Activated CD4-positive, alpha-beta T cell treated with anti-CD3 and anti-CD28 coated beads for 36 hours (primary cell): ENCODE measurements around the gene RGS10. TPM values are rescaled to one million over a fixed set of nuclear protein-coding genes. Genes with fewer than 3 reads are reported as not detected.

ENCODE experiments used
- ATAC-seq: fragments of 200-7000 bp; cut with Tn5 transposase; one replicate; pipeline ENCODE4 v1.10.0; 2021; ENCODE audit warnings: mild to moderate bottlenecking, moderate library complexity
- CTCF ChIA-PET: fragments of 350-600 bp; sonication (Branson Sonifier 250); formaldehyde crosslinking; loops from one replicate; lab custom pipeline; 2021; ENCODE audit warnings: antibody characterized with exemption; lab: Charles Lee
- POLR2A ChIA-PET: fragments of 350-600 bp; sonication (Branson Sonifier 250); formaldehyde crosslinking; loops from one replicate; lab custom pipeline; 2021; ENCODE audit warnings: antibody characterized with exemption, inconsistent platforms; lab: Charles Lee
- DNase-seq: peaks from one replicate; pipeline ENCODE4 v3.0.0-alpha.2; 2020
- H3K27ac Mint-ChIP-seq: one replicate; pipeline ENCODE4 v1.8.0; 2021; ENCODE audit warnings: mixed read lengths
- H3K27me3 Mint-ChIP-seq: one replicate; pipeline ENCODE4 v1.8.0; 2021; ENCODE audit warnings: mixed read lengths
- H3K36me3 Mint-ChIP-seq: one replicate; pipeline ENCODE4 v1.8.0; 2021; ENCODE audit warnings: low read depth, mixed read lengths
- H3K4me1 Mint-ChIP-seq: one replicate; pipeline ENCODE4 v1.8.0; 2021; ENCODE audit warnings: mixed read lengths
- H3K4me3 Mint-ChIP-seq: one replicate; pipeline ENCODE4 v1.8.0; 2021; ENCODE audit warnings: mild to moderate bottlenecking, moderate library complexity, mixed read lengths
- H3K9me3 Mint-ChIP-seq: one replicate; pipeline ENCODE4 v1.8.0; 2021; ENCODE audit warnings: low read depth, mixed read lengths
- intact Hi-C, 2 experiments: fragments of 100-400 bp; cut with DNase I in 1 of 2; cut with micrococcal nuclease in 1 of 2; formaldehyde crosslinking; loops; one replicate each; pipeline versions ENCODE4 v1.14.2 to v1.15.1; 2022 to 2024; cut with DNase I, micrococcal nuclease
- total RNA-seq, 2 experiments: library from RNA; stranded (reverse); gene quantifications; one replicate each; pipeline ENCODE4 v1.2.3, GENCODE V29; 2021

The RGS10 gene
- total RNA-seq, 2 experiments from 2014 or later, result 186 to 191 TPM

GRCh38 chr10:119549247-119549999 lies 6.9 kb upstream of the RGS10 start:
- intact Hi-C loops, result no loop called here
- POLR2A ChIA-PET, result no interaction called here
- Mint-ChIP-seq H3K27me3 (peaks cover 2% of the 10 kb centered on the region), H3K9me3 (no peaks in the 10 kb centered on the region), H3K4me3 (no peak overlapping the region), H3K4me1 (no peaks in the 10 kb centered on the region), H3K27ac (no peak overlapping the region), H3K36me3 (no peaks in the 10 kb centered on the region)
- no peak for DNase-seq
- CTCF ChIA-PET, result interaction anchor here (0.6 to 1.9 kb wide), 2 partner anchors 16 to 34 kb away, joined by 3 to 4 read pairs; no protein-coding TSS in a partner anchor
- no peak for ATAC-seq

- Mint-ChIP-seq H3K4me3 (no peak overlapping the region), H3K27ac (no peak overlapping the region), H3K9me3 (no peaks in the 10 kb centered on the region), H3K36me3 (peaks cover 8% of the 10 kb centered on the region), H3K27me3 (peaks cover 2% of the 10 kb centered on the region), H3K4me1 (peaks cover 6% of the 10 kb centered on the region)
- POLR2A ChIA-PET, result no interaction called here
- ATAC-seq, result no peak
- CTCF ChIA-PET, result interaction anchor here (1.0 kb wide), 1 partner anchor 68 kb away, joined by 3 read pairs; no protein-coding TSS in a partner anchor
- DNase-seq, result no peak
- intact Hi-C loops, result no loop called here
Measured at GRCh38 chr10:119546009-119546408, 3.5 kb upstream of the RGS10 start.

DNA sequence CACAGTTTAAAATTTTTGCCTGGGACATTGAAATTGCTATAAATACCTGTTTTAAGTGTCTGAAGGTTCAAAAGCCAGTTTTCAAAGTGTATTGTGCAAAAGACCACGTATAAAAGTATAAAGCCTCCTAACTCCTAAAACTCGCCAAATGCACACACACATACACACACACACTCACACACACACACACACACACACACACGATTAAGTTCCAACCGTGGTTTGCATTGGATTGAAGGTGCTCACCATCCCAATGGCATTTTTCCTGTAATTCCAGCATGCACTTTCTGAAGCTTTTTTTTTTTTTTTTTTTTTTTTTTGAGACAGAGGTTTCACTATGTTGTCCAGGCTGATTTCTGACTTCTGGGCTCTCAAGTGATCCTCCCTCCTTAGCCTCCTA lies 2.8 kb upstream of the RGS10 start:
- H3K27me3 Mint-ChIP-seq, result peaks cover 2% of the 10 kb centered on the region
- no peaks in the 10 kb centered on the region for H3K9me3 Mint-ChIP-seq
- H3K4me1 Mint-ChIP-seq, result peaks cover 12% of the 10 kb centered on the region
- ChIA-PET POLR2A (no interaction called here), CTCF (no interaction called here)
- no peak overlapping the region for H3K4me3 Mint-ChIP-seq
- ATAC-seq (no peak), DNase-seq (no peak)
- intact Hi-C loops, result no loop called here
- peaks cover 13% of the 10 kb centered on the region for H3K36me3 Mint-ChIP-seq
- H3K27ac Mint-ChIP-seq, result no peak overlapping the region

GRCh38 chr10:119543814-119544642 lies 1.5 kb upstream of the RGS10 start:
- Mint-ChIP-seq H3K9me3 (no peaks in the 10 kb centered on the region), H3K27ac (peak overlapping the region; percentile 89), H3K27me3 (peaks cover 2% of the 10 kb centered on the region), H3K36me3 (peaks cover 18% of the 10 kb centered on the region), H3K4me3 (peak overlapping the region; percentile 77), H3K4me1 (peaks cover 23% of the 10 kb centered on the region)
- DNase-seq (no peak), ATAC-seq (no peak)
- ChIA-PET CTCF (interaction anchor here (0.6 to 3.9 kb wide), 13 partner anchors 13 to 181 kb away, joined by 3 to 14 read pairs (median 3); partner anchors contain the start of genes INPP5F and TIAL1), POLR2A (interaction anchor here (0.6 to 1.6 kb wide), 7 partner anchors 14 to 714 kb away, joined by 3 to 6 read pairs (median 4); no protein-coding TSS in a partner anchor)
- intact Hi-C loops, result loop anchor here (2.0 to 5.0 kb wide), 10 partner anchors 31 to 463 kb away; partner anchors contain the start of genes INPP5F (in 2 of the 2), BAG3 (in 1 of the 2), EIF3A (in 1 of the 2) and MCMBP (in 1 of the 2)

GRCh38 chr10:119542988-119543813 lies 682 bp upstream of the RGS10 start:
- Mint-ChIP-seq H3K9me3 (no peaks in the 10 kb centered on the region), H3K27me3 (no peaks in the 10 kb centered on the region), H3K4me1 (peaks cover 31% of the 10 kb centered on the region), H3K36me3 (peaks cover 21% of the 10 kb centered on the region), H3K4me3 (peak overlapping the region; percentile 77), H3K27ac (peak overlapping the region; percentile 89)
- ATAC-seq (peak; percentile 34), DNase-seq (peak; percentile 80)
- POLR2A ChIA-PET, result interaction anchor here (0.6 to 1.6 kb wide), 6 partner anchors 13 to 112 kb away, joined by 3 to 6 read pairs (median 4); no protein-coding TSS in a partner anchor
- CTCF ChIA-PET, result interaction anchor here (0.6 to 3.9 kb wide), 16 partner anchors 14 to 182 kb away, joined by 3 to 14 read pairs (median 3); partner anchors contain the start of genes INPP5F and TIAL1
- intact Hi-C loops, result loop anchor here (1.0 to 5.0 kb wide), 17 partner anchors 27 to 462 kb away; partner anchors contain the start of genes BAG3 (in 2 of the 2), GRK5 (in 2 of the 2), INPP5F (in 2 of the 2) and EIF3A (in 1 of the 2)

DNA sequence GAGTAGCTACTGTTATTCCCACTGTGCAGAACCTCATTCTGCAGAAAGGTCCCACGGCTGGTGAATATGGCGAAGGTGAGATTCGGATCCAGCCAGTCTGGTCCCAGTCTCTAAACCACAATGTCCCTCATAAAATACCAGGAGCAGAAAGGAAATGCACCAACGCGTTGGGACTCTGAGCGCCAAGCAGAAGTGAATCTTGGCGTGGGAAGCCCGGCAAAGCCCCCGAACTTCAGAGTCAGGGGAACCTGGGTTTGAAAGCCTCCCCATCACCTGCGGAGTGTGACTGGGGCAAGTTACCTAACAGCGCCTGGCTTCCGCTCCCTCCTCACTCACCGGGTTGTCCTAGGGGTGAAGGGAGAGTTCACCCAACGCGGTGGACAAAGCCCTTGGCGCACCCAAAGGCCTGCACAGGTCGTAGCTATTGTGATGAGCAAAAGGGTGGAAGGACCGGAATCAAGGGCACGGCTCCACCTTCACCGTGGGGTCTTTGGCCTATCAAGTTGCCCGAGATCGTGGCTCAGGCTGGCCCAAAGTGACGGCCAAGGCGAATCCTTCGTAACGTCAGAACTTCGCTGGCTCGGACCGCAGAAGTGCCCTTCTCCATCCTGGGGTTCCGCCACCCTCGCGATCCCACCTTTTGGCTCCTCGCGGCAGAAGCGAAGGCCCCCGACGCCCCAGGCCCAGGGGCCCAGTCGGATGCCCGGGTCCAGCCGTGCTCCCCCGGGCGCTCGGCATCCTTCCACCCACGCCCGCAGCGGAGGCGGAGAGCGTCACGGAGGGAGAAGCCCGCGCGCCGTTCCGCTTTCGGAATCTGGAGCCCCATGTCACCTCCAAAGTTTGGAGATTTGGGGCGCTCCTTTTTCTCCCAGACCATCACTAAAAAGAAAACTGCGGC lies 811 bp downstream of the RGS10 start:
- Mint-ChIP-seq H3K9me3 (no peaks in the 10 kb centered on the region), H3K36me3 (peaks cover 32% of the 10 kb centered on the region), H3K4me3 (peak overlapping the region; percentile 89), H3K27ac (peak overlapping the region; percentile 80), H3K27me3 (no peaks in the 10 kb centered on the region), H3K4me1 (peaks cover 46% of the 10 kb centered on the region)
- ATAC-seq, result peak; percentile 7
- CTCF ChIA-PET, result interaction anchor here (0.8 to 3.9 kb wide), 8 partner anchors 16 to 334 kb away, joined by 3 to 14 read pairs (median 3); partner anchors contain the start of gene GRK5
- POLR2A ChIA-PET, result interaction anchor here (0.7 to 1.6 kb wide), 7 partner anchors 9 to 113 kb away, joined by 3 to 6 read pairs (median 4); no protein-coding TSS in a partner anchor
- intact Hi-C loops, result loop anchor here (1.0 to 5.0 kb wide), 17 partner anchors 25 to 461 kb away; partner anchors contain the start of genes BAG3 (in 2 of the 2), GRK5 (in 2 of the 2), INPP5F (in 2 of the 2) and EIF3A (in 1 of the 2)
- peak; percentile 82 for DNase-seq

GRCh38 chr10:119541046-119541445 lies 1.5 kb downstream of the RGS10 start:
- Mint-ChIP-seq H3K4me3 (peak overlapping the region; percentile 89), H3K36me3 (peaks cover 32% of the 10 kb centered on the region), H3K4me1 (peaks cover 53% of the 10 kb centered on the region), H3K27ac (peak overlapping the region; percentile 80), H3K27me3 (no peaks in the 10 kb centered on the region), H3K9me3 (no peaks in the 10 kb centered on the region)
- ATAC-seq (peak; percentile 19), DNase-seq (peak; percentile 58)
- intact Hi-C loops, result loop anchor here (1.0 to 5.0 kb wide), 4 partner anchors 39 to 234 kb away; partner anchors contain the start of gene INPP5F (in 2 of the 2)
- ChIA-PET POLR2A (interaction anchor here (0.8 to 1.5 kb wide), 4 partner anchors 10 to 42 kb away, joined by 3 to 4 read pairs (median 3); no protein-coding TSS in a partner anchor), CTCF (interaction anchor here (0.6 to 3.9 kb wide), 6 partner anchors 11 to 334 kb away, joined by 3 to 14 read pairs (median 3); partner anchors contain the start of gene GRK5)

DNA sequence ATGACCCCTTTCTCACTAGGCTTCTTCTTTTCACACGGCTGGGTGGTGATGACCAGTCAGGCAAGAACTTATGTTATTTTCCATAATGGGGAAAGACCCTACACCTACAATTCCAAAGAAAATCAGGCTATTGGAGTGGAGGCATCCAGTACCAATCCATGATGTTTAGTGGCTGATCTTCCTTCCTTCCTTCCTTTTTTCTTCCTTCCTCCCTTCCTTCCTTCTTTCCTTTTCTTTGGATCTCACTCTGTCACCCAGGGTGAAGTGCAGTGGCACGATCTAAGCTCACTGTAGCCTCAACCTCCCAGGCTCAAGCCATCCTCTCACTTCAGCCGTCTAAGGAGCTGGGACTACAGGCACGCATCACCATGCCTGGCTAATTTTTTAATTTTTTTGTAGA lies 2.5 kb downstream of the RGS10 start:
- Mint-ChIP-seq H3K4me1 (peaks cover 63% of the 10 kb centered on the region), H3K9me3 (no peaks in the 10 kb centered on the region), H3K27me3 (no peaks in the 10 kb centered on the region), H3K36me3 (peaks cover 42% of the 10 kb centered on the region), H3K27ac (peak overlapping the region; percentile 80), H3K4me3 (peak overlapping the region; percentile 89)
- intact Hi-C loops, result loop anchor here (5.0 kb wide), 3 partner anchors 93 to 233 kb away; partner anchors contain the start of gene INPP5F (in 2 of the 2)
- DNase-seq (no peak), ATAC-seq (no peak)
- ChIA-PET POLR2A (interaction anchor here (0.6 to 1.4 kb wide), 4 partner anchors 21 to 333 kb away, joined by 3 to 5 read pairs (median 4); no protein-coding TSS in a partner anchor), CTCF (interaction anchor here (1.3 to 2.2 kb wide), 2 partner anchors 10 to 16 kb away, joined by 5 to 7 read pairs; no protein-coding TSS in a partner anchor)

GRCh38 chr10:119539359-119539825 lies 3.1 kb downstream of the RGS10 start:
- peak; percentile 47 for DNase-seq
- intact Hi-C loops, result no loop called here

More at GRCh38 chr10:119539359-119539825, 3.1 kb downstream of the RGS10 start:
- H3K27ac Mint-ChIP-seq, result peak overlapping the region; percentile 87
- no peak for ATAC-seq
- peak overlapping the region; percentile 89 for H3K4me3 Mint-ChIP-seq
- CTCF ChIA-PET, result interaction anchor here (1.1 to 2.2 kb wide), 3 partner anchors 9 to 332 kb away, joined by 5 to 7 read pairs (median 5); partner anchors contain the start of gene GRK5
- H3K4me1 Mint-ChIP-seq, result peaks cover 68% of the 10 kb centered on the region
- peaks cover 47% of the 10 kb centered on the region for H3K36me3 Mint-ChIP-seq
- POLR2A ChIA-PET, result interaction anchor here (1.4 kb wide), 1 partner anchor 39 kb away, joined by 5 read pairs; no protein-coding TSS in a partner anchor
- H3K9me3 Mint-ChIP-seq, result no peaks in the 10 kb centered on the region
- H3K27me3 Mint-ChIP-seq, result no peaks in the 10 kb centered on the region
